Neural cell (in vitro differentiated cells): ENCODE results near the gene ANTXR1.

Experiments used
- EZH2 ChIP-seq: fragments of 200-600, 300-800 bp; shearing (Covaris generic), sonication (generic); IDR thresholded peaks from 2 replicates; pipeline ENCODE4 v1.6.1; 2014; ENCODE audit warnings: antibody characterized with exemption, low read length, borderline replicate concordance, mild to moderate bottlenecking; ENCODE audit not compliant: insufficient read depth, poor library complexity, severe bottlenecking
- RAD21 ChIP-seq: fragments of 450-650 bp; conservative IDR thresholded peaks from 2 replicates; pipeline ENCODE4 v1.6.1; 2014; ENCODE audit warnings: antibody characterized with exemption, mild to moderate bottlenecking, moderate library complexity
- REST ChIP-seq: IDR thresholded peaks from 2 replicates; pipeline ENCODE4 v1.6.1; 2012; ENCODE audit warnings: borderline replicate concordance
- TAF1 ChIP-seq: IDR thresholded peaks from 2 replicates; pipeline ENCODE4 v1.6.1; 2012; ENCODE audit warnings: low read depth
- TF ChIP-seq, protein P1 (sequence below): fragments of 450-650 bp; IDR thresholded peaks from 2 replicates; pipeline ENCODE4 v1.5.1; 2014; ENCODE audit warnings: antibody characterized with exemption, mild to moderate bottlenecking, moderate library complexity; ENCODE audit not compliant: poor library complexity, severe bottlenecking

DNA sequence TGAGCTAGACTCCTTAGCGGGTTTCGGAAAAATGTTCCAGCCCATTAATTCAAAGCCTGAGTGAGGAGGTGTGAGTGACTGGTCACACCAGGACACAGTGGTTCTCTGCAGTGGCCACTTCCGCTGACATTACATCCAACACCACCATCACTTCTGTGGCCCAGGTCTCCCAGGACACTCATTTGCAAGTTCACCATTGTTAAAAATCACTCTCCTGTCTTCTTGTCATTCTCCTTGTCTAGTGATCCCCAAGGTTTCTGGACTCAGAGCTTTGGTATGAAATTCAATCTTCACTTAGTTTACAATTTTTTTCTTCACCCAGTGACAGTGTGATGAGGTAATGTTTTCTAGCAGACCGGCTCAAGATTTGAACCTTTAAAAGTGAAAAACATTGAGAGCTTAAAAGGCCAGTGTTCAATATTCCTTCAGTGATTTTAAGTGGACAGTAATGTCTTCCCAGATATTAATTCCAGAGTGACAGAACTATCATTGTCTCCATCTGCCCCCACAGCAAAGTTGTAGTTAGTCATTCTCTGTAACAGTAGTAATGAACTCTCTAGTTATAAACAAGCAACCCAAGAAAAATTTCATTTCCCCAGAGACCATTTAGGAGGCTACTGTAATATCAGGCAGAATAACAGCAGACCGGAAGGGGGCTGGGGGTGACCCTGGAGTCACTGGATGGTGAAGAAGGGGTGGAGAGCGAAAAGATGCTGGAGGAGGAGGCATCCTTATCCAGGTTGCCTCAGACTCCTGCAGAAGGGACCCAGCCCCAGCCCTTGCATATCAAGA, 209.2 kb downstream of the ANTXR1 start:
- TF ChIP-seq EZH2, result no peak
- TF ChIP-seq, protein P1, sequence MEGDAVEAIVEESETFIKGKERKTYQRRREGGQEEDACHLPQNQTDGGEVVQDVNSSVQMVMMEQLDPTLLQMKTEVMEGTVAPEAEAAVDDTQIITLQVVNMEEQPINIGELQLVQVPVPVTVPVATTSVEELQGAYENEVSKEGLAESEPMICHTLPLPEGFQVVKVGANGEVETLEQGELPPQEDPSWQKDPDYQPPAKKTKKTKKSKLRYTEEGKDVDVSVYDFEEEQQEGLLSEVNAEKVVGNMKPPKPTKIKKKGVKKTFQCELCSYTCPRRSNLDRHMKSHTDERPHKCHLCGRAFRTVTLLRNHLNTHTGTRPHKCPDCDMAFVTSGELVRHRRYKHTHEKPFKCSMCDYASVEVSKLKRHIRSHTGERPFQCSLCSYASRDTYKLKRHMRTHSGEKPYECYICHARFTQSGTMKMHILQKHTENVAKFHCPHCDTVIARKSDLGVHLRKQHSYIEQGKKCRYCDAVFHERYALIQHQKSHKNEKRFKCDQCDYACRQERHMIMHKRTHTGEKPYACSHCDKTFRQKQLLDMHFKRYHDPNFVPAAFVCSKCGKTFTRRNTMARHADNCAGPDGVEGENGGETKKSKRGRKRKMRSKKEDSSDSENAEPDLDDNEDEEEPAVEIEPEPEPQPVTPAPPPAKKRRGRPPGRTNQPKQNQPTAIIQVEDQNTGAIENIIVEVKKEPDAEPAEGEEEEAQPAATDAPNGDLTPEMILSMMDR, result no peak
- TF ChIP-seq REST, result no peak
- no peak for TF ChIP-seq TAF1
- no peak for TF ChIP-seq RAD21
